Measurements from ENCODE around the gene PALD1.

- TF ChIP-seq JUN (IDR thresholded peaks at IDR 0.05), result no peak
- no peak for TF ChIP-seq CTCF (IDR thresholded peaks at IDR 0.05)
- TF ChIP-seq E2F6 (IDR thresholded peaks at IDR 0.05; ENCODE audit: borderline replicate concordance, low read depth), result no peak
- no peak for TF ChIP-seq ZFP36 (IDR thresholded peaks at IDR 0.05; ENCODE audit: borderline replicate concordance, partially characterized antibody)
- no peak for TF ChIP-seq FOSL2 (IDR thresholded peaks at IDR 0.05)
- TF ChIP-seq FOSL2 (CRISPR knock-in tag; IDR thresholded peaks at IDR 0.05), result no peak
- TF ChIP-seq RCOR1 (IDR thresholded peaks at IDR 0.05; ENCODE audit: low read depth, low read length), result no peak
- no peak for TF ChIP-seq POLR2A (IDR thresholded peaks at IDR 0.05; ENCODE audit: low read length)
- no peak for TF ChIP-seq ESRRA (IDR thresholded peaks at IDR 0.05; ENCODE audit: borderline replicate concordance, low read length)
- TF ChIP-seq USF2 (IDR thresholded peaks at IDR 0.05), result no peak
- no peak for TF ChIP-seq BHLHE40 (IDR thresholded peaks at IDR 0.05; ENCODE audit: low read depth, low read length)
- no peak for TF ChIP-seq SMC3 (IDR thresholded peaks at IDR 0.05)
- no peak for TF ChIP-seq MAX (IDR thresholded peaks at IDR 0.05)
- no peak for TF ChIP-seq MYC (IDR thresholded peaks at IDR 0.05; ENCODE audit: borderline replicate concordance, low read length)
- TF ChIP-seq HDAC2 (IDR thresholded peaks at IDR 0.05), result no peak
Measured at GRCh38 chr10:70509757-70510147, 31.2 kb downstream of the PALD1 start.

Measured in A549 (cell line).